HepG2 (cell line): Measurements from ENCODE around the gene PRSS27. TPM values are rescaled to one million over a fixed set of nuclear protein-coding genes. Genes with fewer than 3 reads are reported as not detected.
A peak's percentile ranks its signal among the peaks of the same experiment; 100 is the strongest.

Source experiments
- AHR ChIP-seq: IDR thresholded peaks from 2 replicates; pipeline ENCODE4 v1.6.1; 2018; ENCODE audit warnings: missing genetic modification reagents, missing compliant biosample characterization
- DRAP1 ChIP-seq: IDR thresholded peaks from 2 replicates; pipeline ENCODE4 v1.6.1; 2016; ENCODE audit warnings: missing genetic modification reagents, missing compliant biosample characterization
- E2F2 ChIP-seq: sonication (generic); formaldehyde crosslinking; IDR thresholded peaks from 2 replicates; pipeline ENCODE4 v1.4.0; 2020; ENCODE audit warnings: missing genetic modification reagents, borderline replicate concordance
- EHMT2 ChIP-seq: fragments of 200-600 bp; sonication (generic); IDR thresholded peaks from 2 replicates; pipeline ENCODE4 v1.7.0; 2017; ENCODE audit warnings: antibody characterized with exemption, low read depth, low read length, borderline replicate concordance
- FOXO1 ChIP-seq: sonication (generic); formaldehyde crosslinking; IDR thresholded peaks from 2 replicates; pipeline ENCODE4 v1.4.0; 2020; ENCODE audit warnings: missing genetic modification reagents
- HMGXB3 ChIP-seq: sonication (generic); formaldehyde crosslinking; IDR thresholded peaks from 2 replicates; pipeline ENCODE4 v1.4.0; 2020; ENCODE audit warnings: missing genetic modification reagents, borderline replicate concordance
- HOXA3 ChIP-seq: sonication (generic); formaldehyde crosslinking; IDR thresholded peaks from 2 replicates; pipeline ENCODE4 v1.5.0; 2020; ENCODE audit warnings: missing genetic modification reagents
- MEIS1 ChIP-seq: sonication (generic); formaldehyde crosslinking; IDR thresholded peaks from 2 replicates; pipeline ENCODE4 v1.9.0; 2021; ENCODE audit warnings: mild to moderate bottlenecking, missing genetic modification reagents, moderate library complexity, borderline replicate concordance
- REL ChIP-seq: sonication (generic); formaldehyde crosslinking; conservative IDR thresholded peaks from 2 replicates; pipeline ENCODE4 v1.8.0; 2022; ENCODE audit warnings: mild to moderate bottlenecking, missing genetic modification reagents, moderate library complexity
- ZBTB4 ChIP-seq: sonication (generic); formaldehyde crosslinking; IDR thresholded peaks from 2 replicates; pipeline ENCODE4 v1.4.0; 2020; ENCODE audit warnings: missing genetic modification reagents, mild to moderate bottlenecking, borderline replicate concordance
- ZNF382 ChIP-seq: sonication (generic); formaldehyde crosslinking; IDR thresholded peaks from 2 replicates; pipeline ENCODE4 v1.5.0; 2020; ENCODE audit warnings: missing genetic modification reagents, mild to moderate bottlenecking, borderline replicate concordance
- ZNF704 ChIP-seq: sonication (generic); formaldehyde crosslinking; IDR thresholded peaks from 2 replicates; pipeline ENCODE4 v1.8.1; 2023; ENCODE audit warnings: mild to moderate bottlenecking, inconsistent platforms, moderate library complexity, missing genetic modification reagents, borderline replicate concordance
- ZNF75D ChIP-seq: sonication (generic); formaldehyde crosslinking; IDR thresholded peaks from 2 replicates; pipeline ENCODE4 v1.8.1; 2023; ENCODE audit warnings: missing genetic modification reagents, mild to moderate bottlenecking, borderline replicate concordance
- ZNF766 ChIP-seq: sonication (generic); formaldehyde crosslinking; IDR thresholded peaks from 2 replicates; pipeline ENCODE4 v1.5.0; 2020; ENCODE audit warnings: missing genetic modification reagents, borderline replicate concordance
- ZNF784 ChIP-seq: sonication (generic); formaldehyde crosslinking; IDR thresholded peaks from 2 replicates; pipeline ENCODE4 v1.5.1; 2020; ENCODE audit warnings: missing genetic modification reagents, mild to moderate bottlenecking, borderline replicate concordance
- polyA plus RNA-seq, 8 experiments: library from polyadenylated mRNA; depleted of rRNA in 3 of 8; stranded (reverse) in 7 of 8; unstranded in 1 of 8; fragments of >200 nt; fragmentation: Illumina TruSeq in 4 of 8; extraction: Trizol in 4 of 8; gene quantifications; 2 replicates each; pipeline versions ENCODE4 v1.2.1 to v1.2.3, GENCODE V29; 2011 to 2016; ENCODE audit warnings: low read depth in 4 of 8, missing spikeins in 1 of 8, mixed read lengths in 1 of 8; ENCODE audit not compliant: insufficient read depth in 1 of 8
- total RNA-seq, 5 experiments: library from RNA; depleted of rRNA; stranded (reverse); fragments of >200 nt; fragmentation: Illumina TruSeq; extraction: Trizol; gene quantifications; 2 replicates each; pipeline ENCODE4 v1.2.3, GENCODE V29; 2016; ENCODE audit warnings: low read depth in 1 of 5

Gene PRSS27
- total and polyA plus RNA-seq, 2 of the 13 experiments (the other 11 are each of a cell fraction or from before 2014, with no cell fraction given): 0.20 to 0.73 TPM

GRCh38 chr16:2752035-2752849 lies 32.2 kb upstream of the PRSS27 start, which contains the start of gene SRRM2 (continued):
- TF ChIP-seq ZBTB4 (no peak), EHMT2 (no peak), HOXA3 (CRISPR knock-in tag) (peak; percentile 95), ZNF766 (CRISPR knock-in tag) (peak; percentile 54; the same call in 1 of the 2 replicates), REL (CRISPR knock-in tag) (peak; percentile 92; the same call in 1 of the 2 replicates), E2F2 (peak; percentile 21; the same call in 1 of the 2 replicates), MEIS1 (CRISPR knock-in tag) (no peak; the same call in 1 of the 2 replicates), AHR (peak; percentile 69), FOXO1 (CRISPR knock-in tag) (0 out of 2 replicates have a peak, but pooled peaks have one; percentile 4), DRAP1 (CRISPR knock-in tag) (no peak), ZNF784 (CRISPR knock-in tag) (peak; percentile 34; the same call in 1 of the 2 replicates), ZNF704 (CRISPR knock-in tag) (no peak; the same call in 1 of the 2 replicates), HMGXB3 (no peak; the same call in 1 of the 2 replicates), ZNF75D (no peak), ZNF382 (CRISPR knock-in tag) (no peak)
